GM18858 (cell line): ENCODE data around the gene COX7B2.

Experiments
- ATAC-seq: cut with Tn5 transposase; IDR thresholded peaks from one replicate; pipeline ENCODE4 v1.9.1; 2021; ENCODE audit not compliant: unreplicated experiment

The COX7B2 gene

DNA sequence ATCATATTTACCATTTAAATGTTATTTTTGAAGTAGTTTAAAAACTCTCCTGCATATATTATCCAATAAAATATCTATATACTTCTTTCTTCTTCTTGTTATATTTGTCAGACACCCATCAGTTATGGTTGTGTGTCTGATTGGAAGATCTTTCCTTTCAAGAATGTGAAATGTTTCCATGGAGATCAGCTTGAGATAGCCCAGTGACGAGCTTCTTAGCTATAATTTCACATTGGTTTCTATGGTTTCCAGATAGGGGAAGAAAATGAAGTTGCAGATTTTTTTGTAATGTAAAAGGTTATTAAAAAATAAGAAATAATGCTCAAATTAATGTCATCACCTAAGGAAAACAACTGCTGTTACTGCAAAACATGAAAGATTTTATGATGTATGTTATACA, 189.0 kb downstream of the COX7B2 start:
- ATAC-seq, result no peak

- no peak for ATAC-seq
These were observed 191.1 kb downstream of the COX7B2 start for GRCh38 chr4:46717950-46718349.

- ATAC-seq, result no peak
These were observed 193.6 kb downstream of the COX7B2 start for GRCh38 chr4:46715468-46715867.

GRCh38 chr4:46698891-46699290, 210.2 kb downstream of the COX7B2 start:
- ATAC-seq, result no peak
